Gastroesophageal sphincter (tissue), 4 donors: ENCODE measurements around the gene ERCC1. TPM values are rescaled to one million over a fixed set of nuclear protein-coding genes. Genes with fewer than 3 reads are reported as not detected.
A peak's percentile ranks its signal among the peaks of the same experiment; 100 is the strongest.

Source experiments
- ATAC-seq: fragments of 150-250 bp; one replicate; pipeline ENCODE4 v1.9.1; 2016; ENCODE audit warnings: mild to moderate bottlenecking, moderate library complexity
- H3K27ac ChIP-seq, 4 donors: fragments of 200-600 bp; sonication (generic) in 3 of 4; 1 replicate in 3 of 4; 2 replicates in 1 of 4; pipeline ENCODE4 v1.5.1; 2016 to 2019
- H3K27me3 ChIP-seq: fragments of 200-600 bp; sonication (generic); one replicate; pipeline ENCODE4 v1.5.1; 2019
- H3K36me3 ChIP-seq, 2 donors: fragments of 200-600 bp; sonication (generic); one replicate each; pipeline ENCODE4 v1.5.1; 2019; ENCODE audit warnings: control low read depth in 1 of 2
- H3K4me1 ChIP-seq, 3 donors: fragments of 200-600 bp; sonication (generic); 1 replicate in 2 of 3; 2 replicates in 1 of 3; pipeline ENCODE4 v1.5.1; 2016 to 2019; ENCODE audit warnings: control low read depth in 2 of 3
- H3K4me3 ChIP-seq, 2 donors: fragments of 200-600 bp; sonication (generic); one replicate each; pipeline ENCODE4 v1.5.1; 2019; ENCODE audit warnings: mild to moderate bottlenecking in 1 of 2, moderate library complexity in 1 of 2
- H3K9me3 ChIP-seq, 3 donors: fragments of 200-600 bp; sonication (generic); one replicate each; pipeline ENCODE4 v1.5.1; 2017 to 2019; ENCODE audit warnings: control low read depth in 2 of 3
- EP300 ChIP-seq: sonication (generic); formaldehyde crosslinking; IDR thresholded peaks from one replicate; pipeline ENCODE4 v1.6.1; 2017; ENCODE audit warnings: antibody characterized with exemption, mild to moderate bottlenecking
- POLR2A ChIP-seq, 2 donors: fragments of 450-650 bp; IDR thresholded peaks; one replicate each; pipeline ENCODE4 v1.6.1; 2017; ENCODE audit warnings: antibody characterized with exemption in 2 of 2, mild to moderate bottlenecking in 2 of 2, moderate library complexity in 1 of 2
- POLR2AphosphoS5 ChIP-seq: sonication (generic); formaldehyde crosslinking; IDR thresholded peaks from one replicate; pipeline ENCODE4 v1.6.1; 2017; ENCODE audit warnings: antibody characterized with exemption
- WGBS, 2 donors: methylation state at CpG; one replicate each; pipeline ENCODE4 v1.1.5; 2018; ENCODE audit warnings: low coverage in 1 of 2; 5-methylcytosine and 5-hydroxymethylcytosine counted together
- total RNA-seq, 4 donors: library from RNA; depleted of rRNA; stranded (reverse); fragments of >200 nt; gene quantifications; one replicate each; pipeline ENCODE4 v1.1.0, GENCODE V29; 2016
- TF ChIP-seq, protein P1 (sequence below), 4 experiments: fragments of 200-600 bp in 2 of 4; fragments of 450-650 bp in 2 of 4; sonication (generic) in 1 of 4; IDR thresholded peaks; one replicate each; pipeline ENCODE4 v1.5.1; 2017 to 2019; ENCODE audit warnings: antibody characterized with exemption in 4 of 4, mild to moderate bottlenecking in 2 of 4, moderate library complexity in 2 of 4

Gene ERCC1
- total RNA-seq, 4 donors from 2014 or later, result 52.7 to 84.6 (median 68.4) TPM

DNA sequence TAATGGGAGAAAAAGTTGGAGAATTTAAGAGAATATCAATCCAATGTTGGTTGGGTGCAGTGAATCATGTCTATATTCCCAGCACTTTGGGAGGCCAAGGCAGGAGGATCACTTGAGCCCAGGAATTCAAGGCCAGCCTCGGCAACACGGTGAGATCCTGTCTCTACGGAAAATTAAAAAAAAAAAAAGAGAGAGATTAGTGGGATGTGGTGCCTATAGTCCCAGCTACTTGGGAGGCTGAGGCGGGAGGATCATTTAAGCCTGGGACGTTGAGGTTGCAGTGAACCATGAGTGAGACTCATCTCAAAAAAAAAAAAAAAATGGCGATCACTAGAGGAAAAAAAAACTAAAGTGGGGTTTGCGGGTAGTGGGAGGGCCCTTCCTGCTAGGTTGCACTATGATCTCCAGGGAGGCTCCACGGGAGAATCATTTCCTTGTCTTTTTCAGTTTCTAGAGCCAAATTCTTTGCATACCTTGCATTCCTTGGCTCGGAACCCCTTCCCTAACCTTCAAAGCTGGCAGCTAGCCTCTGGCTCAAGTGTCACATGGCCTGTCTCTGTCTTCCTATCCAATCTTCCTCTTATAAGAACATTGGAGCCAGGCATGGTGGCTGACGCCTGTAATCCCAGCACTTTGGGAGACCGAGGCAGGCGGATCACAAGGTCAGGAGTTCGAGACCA, 47.5 kb downstream of the ERCC1 start:
- WGBS, 2 donors, result 31 to 53% methylated on average over 6 to 10 of the region's 13 CpGs
- Histone ChIP-seq H3K36me3 (no peaks in the 10 kb centered on the region), H3K27me3 (no peaks in the 10 kb centered on the region), H3K9me3 (no peaks in the 10 kb centered on the region), H3K27ac (no peak overlapping the region), H3K4me1 (peaks cover 0 to 8% (median under 1%) of the 10 kb centered on the region in 3 donors), H3K4me3 (no peak overlapping the region)
- peak; percentile 84 for ATAC-seq
- TF ChIP-seq POLR2A (IDR thresholded peaks at IDR 0.05) (no peak), POLR2AphosphoS5 (peak; percentile 8)

DNA sequence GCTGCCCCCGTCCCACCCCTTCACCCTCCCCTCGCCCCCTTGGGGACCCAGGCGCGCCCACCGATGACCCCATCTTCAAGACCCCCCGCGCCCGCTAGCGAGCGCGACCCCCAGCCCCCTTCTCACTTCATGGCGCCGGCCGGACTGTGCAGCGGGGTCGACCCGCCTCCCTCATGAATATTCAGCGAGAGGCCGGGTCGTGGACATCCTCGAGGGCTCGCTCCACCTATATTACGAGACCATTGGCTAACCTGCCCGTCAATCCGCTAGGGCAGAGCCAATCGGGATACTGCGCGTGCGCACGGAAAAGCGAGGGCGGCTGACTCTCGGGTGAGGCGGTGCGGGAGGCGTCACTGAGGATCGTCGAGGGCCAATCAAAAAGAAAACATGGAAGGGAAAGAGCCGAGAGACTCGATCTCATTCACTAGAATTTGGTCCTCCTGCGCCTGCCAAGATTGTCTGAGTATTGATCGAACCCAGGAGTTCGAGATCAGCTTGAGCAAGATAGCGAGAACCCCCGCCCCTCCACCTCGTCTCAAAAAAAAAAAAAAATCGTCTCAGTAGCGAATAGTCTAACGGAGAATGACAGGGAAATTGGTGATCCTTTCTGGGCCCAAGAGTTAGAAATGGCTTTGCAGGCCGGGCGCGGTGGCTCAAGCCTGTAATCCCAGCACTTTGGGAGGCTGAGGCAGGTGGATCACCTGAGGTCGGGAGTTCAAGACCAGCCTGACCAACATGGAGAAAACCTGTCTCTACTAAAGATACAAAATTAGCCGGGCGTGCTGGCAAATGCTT, 53.1 kb downstream of the ERCC1 start, which contains the start of gene ERCC2:
ERCC2 (minus strand) TSS at position 164 of the 795 bp plus-strand sequence; CDS start at position 131, 33 bp downstream.
- no peaks in the 10 kb centered on the region for H3K9me3 ChIP-seq
- peak; percentile 100 for ATAC-seq

GRCh38 chr19:45368737-45369340, 54.9 kb downstream of the ERCC1 start:
- no peak for ATAC-seq
- Histone ChIP-seq H3K36me3 (peaks cover 0 to 17% of the 10 kb centered on the region in 2 donors), H3K4me1 (peaks cover 0 to 22% (median 3%) of the 10 kb centered on the region in 3 donors), H3K9me3 (no peaks in the 10 kb centered on the region), H3K27ac (no peak overlapping the region), H3K4me3 (no peak overlapping the region), H3K27me3 (no peaks in the 10 kb centered on the region)
- no peak for TF ChIP-seq EP300
- no peak for TF ChIP-seq POLR2A (IDR thresholded peaks at IDR 0.05)
- no peak for TF ChIP-seq POLR2AphosphoS5
- TF ChIP-seq, protein P1, sequence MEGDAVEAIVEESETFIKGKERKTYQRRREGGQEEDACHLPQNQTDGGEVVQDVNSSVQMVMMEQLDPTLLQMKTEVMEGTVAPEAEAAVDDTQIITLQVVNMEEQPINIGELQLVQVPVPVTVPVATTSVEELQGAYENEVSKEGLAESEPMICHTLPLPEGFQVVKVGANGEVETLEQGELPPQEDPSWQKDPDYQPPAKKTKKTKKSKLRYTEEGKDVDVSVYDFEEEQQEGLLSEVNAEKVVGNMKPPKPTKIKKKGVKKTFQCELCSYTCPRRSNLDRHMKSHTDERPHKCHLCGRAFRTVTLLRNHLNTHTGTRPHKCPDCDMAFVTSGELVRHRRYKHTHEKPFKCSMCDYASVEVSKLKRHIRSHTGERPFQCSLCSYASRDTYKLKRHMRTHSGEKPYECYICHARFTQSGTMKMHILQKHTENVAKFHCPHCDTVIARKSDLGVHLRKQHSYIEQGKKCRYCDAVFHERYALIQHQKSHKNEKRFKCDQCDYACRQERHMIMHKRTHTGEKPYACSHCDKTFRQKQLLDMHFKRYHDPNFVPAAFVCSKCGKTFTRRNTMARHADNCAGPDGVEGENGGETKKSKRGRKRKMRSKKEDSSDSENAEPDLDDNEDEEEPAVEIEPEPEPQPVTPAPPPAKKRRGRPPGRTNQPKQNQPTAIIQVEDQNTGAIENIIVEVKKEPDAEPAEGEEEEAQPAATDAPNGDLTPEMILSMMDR (IDR thresholded peaks at IDR 0.05), result no peak
- 96 to 100% methylated on average over 1 to 8 of the region's 11 CpGs for WGBS, 2 donors

More for the DNA sequence above, 53.1 kb downstream of the ERCC1 start, which contains the start of gene ERCC2:
- Histone ChIP-seq H3K27ac (peak within 1 kb of the TSS; percentile 47 to 84 (median 80)), H3K4me1 (peaks cover 0 to 22% (median 3%) of the 10 kb centered on the region in 3 donors), H3K4me3 (peak within 1 kb of the TSS; percentile 82 to 89), H3K36me3 (no peaks in the 10 kb centered on the region), H3K27me3 (no peaks in the 10 kb centered on the region)
- 5 to 16% methylated on average over 11 to 16 of the region's 55 CpGs for WGBS, 2 donors
- no peak for TF ChIP-seq EP300
- no peak for TF ChIP-seq POLR2A (IDR thresholded peaks at IDR 0.05)
- TF ChIP-seq POLR2AphosphoS5, result no peak
- TF ChIP-seq, protein P1 (IDR thresholded peaks at IDR 0.05), result no peak

DNA sequence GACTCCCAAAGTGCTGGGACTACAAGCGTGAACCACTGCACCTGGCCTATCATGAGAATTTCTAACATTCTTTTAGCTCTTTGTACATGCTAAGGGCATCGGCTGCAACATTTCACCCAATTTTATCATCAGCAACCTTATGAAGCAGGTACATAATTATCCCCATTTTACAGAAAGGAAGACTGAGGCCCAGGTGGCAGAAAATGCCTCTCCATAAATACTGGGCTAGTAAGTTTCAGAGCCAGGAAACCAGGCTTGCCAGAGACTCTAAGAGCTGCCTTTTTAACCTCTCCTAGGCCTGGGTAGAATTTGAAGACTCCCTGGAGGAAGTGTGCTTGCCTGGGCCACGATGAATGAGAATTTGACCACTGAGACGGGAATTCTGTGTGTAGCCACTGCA, 55.6 kb downstream of the ERCC1 start:
- 80 to 100% methylated on average over 2 of the region's 4 CpGs for WGBS, 2 donors

More for the DNA sequence above, 55.6 kb downstream of the ERCC1 start:
- no peaks in the 10 kb centered on the region for H3K27me3 ChIP-seq
- peaks cover 0 to 24% of the 10 kb centered on the region in 2 donors for H3K36me3 ChIP-seq
- no peaks in the 10 kb centered on the region for H3K9me3 ChIP-seq
- H3K27ac ChIP-seq, result no peak overlapping the region
- no peak overlapping the region for H3K4me3 ChIP-seq
- no peak for ATAC-seq
- TF ChIP-seq POLR2AphosphoS5 (no peak), EP300 (no peak), POLR2A (IDR thresholded peaks at IDR 0.05) (no peak)
- TF ChIP-seq, protein P1 (IDR thresholded peaks at IDR 0.05), result no peak
- peaks cover 0 to 22% (median 3%) of the 10 kb centered on the region in 3 donors for H3K4me1 ChIP-seq
